Uterus (tissue), 2 donors: ENCODE data around the gene RASGRF1.

ENCODE experiments used
- CTCF ChIP-seq, 4 experiments: fragments of 200-600 bp in 2 of 4; fragments of 450-650 bp in 2 of 4; sonication (generic) in 2 of 4; IDR thresholded peaks; one replicate each; pipeline ENCODE4 v1.5.1; 2016 to 2019; ENCODE audit warnings: antibody characterized with exemption in 4 of 4, mild to moderate bottlenecking in 2 of 4, moderate library complexity in 1 of 4
- POLR2A ChIP-seq, 2 donors: fragments of 450-650 bp; IDR thresholded peaks; one replicate each; pipeline ENCODE4 v1.6.1; 2016; ENCODE audit warnings: antibody characterized with exemption in 2 of 2, mild to moderate bottlenecking in 1 of 2, moderate library complexity in 1 of 2

GRCh38 chr15:79053894-79054293, 36.7 kb downstream of the RASGRF1 start:
- no peak for TF ChIP-seq POLR2A (IDR thresholded peaks at IDR 0.05)
- TF ChIP-seq CTCF (IDR thresholded peaks at IDR 0.05): no peak
